ENCODE measurements around the gene PPFIBP2.

- TF ChIP-seq CTCF (IDR thresholded peaks at IDR 0.05) = no peak
- no peak for TF ChIP-seq POLR2A (IDR thresholded peaks at IDR 0.05)
- TF ChIP-seq POLR2AphosphoS5 (IDR thresholded peaks at IDR 0.05) = no peak
These were observed 55.2 kb downstream of the PPFIBP2 start for GRCh38 chr11:7569044-7569443.

Data from stomach (tissue), 4 donors.